ENCODE results near the gene C14orf93.
"Not testable (repeated sequence)": the region's sequence is repeated elsewhere in the genome, so short reads cannot be mapped to it uniquely, and the experiment has no call there.

The C14orf93 gene

DNA sequence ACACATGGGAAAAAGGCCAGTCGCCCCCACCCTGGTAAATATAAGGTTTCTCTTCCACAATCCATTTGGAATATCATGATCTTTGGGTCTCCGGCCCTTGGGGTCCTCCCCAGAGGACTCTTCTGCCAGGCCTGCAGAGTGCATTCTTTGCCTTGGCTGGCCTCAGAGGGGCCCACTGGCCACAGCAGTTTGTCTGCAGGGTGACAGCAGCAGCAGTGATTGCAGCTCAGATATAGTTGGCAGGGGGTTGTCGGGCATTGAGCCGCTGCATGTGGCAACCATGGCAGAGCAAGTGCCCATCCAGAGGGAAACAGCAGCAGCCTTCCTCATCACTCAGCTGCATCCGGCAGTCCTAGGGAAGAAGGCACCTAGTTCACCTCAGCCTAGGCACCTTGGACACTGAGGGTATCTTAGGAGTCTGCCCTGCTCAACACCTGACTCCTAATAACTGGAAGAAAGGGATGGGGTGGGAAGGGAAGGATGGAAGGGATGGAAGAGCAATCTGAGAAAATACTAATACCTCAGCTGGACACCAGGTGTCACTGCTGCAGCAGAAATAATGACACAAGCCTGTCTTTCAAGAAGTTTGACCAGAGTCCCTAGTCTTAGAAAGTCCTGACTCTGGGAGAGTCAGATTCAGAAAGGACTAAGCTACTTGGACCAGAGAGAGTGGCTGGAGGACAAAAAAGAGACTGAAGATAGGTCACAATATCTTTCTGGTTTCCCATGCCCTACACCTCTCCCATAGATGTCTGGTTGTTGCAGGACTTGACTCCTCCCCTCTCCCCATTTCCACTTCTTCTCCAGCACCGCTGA is 36.5 kb downstream of the C14orf93 start:
- peak in 1 of 2 experiments; percentile 40 for DNase-seq (ENCODE audit: low read depth in 2 of 2)

DNA sequence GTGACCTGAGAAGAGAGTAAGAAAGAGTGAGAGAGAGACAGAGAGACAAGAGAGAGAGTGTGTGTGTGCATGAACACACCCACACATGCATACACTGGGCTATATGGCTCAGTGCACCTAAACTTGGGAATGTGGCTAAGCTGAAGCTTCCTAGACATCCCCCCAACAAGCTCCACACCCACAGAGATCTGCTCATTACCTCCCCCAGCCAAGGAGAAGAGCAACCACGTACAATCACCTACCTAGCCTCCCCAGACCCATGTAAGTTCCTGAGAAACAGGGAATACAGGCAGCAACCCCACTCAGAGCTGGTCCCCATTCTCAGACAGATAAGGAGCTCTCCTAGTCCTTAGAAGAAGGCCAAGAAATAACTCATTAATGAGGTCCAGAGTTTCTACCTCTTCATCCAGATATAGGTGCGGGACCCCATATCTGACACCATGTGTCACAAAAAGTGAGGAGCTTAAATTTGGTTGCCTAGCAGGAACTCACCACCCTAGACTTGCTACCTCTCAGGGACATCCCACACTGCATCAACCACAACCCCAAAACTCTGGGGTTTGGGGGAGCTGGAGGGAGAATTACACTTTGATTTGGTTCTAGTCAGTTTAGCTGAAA is 37.5 kb downstream of the C14orf93 start:
- no peak for DNase-seq (ENCODE audit: low read depth in 2 of 2)

DNA sequence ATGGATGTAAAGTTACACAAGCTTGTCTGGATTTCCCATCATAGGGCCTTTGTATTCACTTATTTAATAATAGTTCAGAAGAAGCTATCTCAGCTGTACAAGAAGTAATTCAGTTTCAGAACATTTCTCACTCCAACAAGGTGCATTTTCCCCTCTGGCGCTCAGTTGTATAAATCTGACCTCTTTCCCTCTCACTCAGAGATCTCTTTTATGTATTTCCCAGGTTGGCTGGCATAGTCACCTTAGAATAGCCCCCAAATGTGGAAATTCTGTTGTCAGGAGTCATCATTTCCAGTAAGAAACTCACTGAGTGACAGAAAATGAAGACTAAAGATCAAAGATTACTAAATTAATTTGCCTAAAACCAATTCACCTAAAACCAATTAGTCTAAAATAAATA is 38.8 kb downstream of the C14orf93 start:
- no peak for DNase-seq (ENCODE audit: low read depth in 2 of 2)

DNA sequence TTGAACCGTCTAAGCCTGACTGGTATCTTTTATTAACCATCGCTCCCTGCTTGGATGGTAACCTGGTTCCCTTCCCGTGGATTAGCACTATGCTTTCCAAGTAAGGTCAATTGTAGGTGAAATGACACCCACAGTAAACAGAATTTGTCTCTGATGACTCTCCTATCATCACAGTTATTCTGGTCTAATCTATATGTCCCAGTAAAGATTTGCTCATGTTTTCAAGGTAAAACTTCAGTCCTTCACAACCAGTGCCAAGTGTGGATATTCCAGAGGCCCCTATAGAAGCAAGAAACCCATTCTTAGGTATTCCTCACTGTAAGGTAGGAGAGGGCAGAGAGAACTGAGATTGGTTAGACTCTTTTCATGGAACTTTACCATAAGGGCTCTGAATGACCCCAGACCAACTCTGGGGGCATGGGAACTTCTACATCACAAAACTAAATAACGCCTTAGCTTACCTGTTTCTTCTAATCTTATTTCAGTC is 43.1 kb downstream of the C14orf93 start:
- DNase-seq (ENCODE audit: low read depth in 2 of 2), result no peak

DNA sequence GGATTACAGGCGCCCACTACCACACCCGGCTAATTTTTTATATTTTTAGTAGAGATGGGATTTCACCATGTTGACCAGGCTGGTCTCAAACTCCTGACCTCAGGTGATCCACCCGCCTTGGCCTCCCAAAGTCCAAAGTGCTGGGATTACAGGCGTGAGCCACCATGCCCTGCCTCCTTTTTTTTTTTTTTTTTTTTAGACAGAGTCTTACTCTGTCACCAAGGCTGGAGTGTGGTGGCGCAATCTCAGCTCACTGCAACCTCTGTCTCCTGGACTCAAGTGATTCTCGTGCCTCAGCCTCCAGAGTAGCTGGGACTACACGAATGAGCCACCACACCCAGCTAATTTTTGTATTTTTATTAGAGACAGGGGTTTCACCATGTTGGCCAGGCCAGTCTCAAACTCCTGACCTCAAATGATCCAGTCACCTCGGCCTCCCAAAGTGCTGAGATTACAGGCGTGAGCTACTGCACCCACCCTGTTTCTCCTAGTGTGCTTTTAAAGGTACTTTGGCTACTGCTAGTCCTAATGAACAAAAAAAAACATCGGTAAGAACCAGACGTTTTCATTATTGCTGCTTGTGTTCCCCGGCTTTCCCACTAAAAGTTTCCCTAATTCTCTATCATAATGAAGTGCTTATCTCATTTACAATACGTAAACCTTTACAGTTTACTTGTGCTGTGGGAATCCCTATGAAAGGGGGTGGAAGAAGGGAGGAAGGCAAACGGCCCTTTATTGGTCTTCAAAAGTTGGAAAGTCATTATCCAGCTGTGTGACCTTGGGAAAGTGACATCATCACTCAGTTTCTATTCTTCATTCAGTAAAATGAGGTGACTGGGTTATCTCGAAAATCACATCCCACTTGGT is 43.8 kb downstream of the C14orf93 start:
- not testable (repeated sequence) for DNase-seq (ENCODE audit: low read depth in 2 of 2)

DNA sequence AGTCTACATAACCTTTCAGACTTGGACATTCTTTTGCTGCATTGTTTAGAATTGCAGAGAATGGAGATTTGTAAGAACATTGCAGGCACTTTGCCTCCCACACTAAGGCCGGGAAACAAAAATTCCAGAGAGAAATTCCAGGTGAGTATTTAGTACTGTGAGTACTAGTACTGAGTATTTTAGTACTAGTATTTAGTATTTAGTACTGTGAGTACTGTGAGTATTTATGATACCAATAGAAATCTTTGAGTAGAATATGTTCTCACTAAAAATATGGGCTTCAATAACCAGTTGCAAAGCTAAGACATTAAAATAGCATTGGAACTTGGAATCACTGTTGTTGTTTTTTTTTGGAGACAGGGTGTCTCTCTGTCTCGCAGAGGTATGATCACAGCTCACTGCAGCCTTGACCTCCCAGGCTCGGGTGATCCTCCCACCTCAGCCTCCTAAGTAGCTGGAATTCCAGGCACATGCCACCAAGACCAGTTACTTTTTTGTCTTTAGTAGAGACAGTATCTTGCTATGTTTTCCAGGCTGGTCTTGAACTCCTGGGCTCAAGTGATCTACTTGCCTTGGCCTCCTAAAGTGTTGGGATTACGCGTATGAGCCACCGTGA is 47.8 kb downstream of the C14orf93 start:
- no peak for DNase-seq (ENCODE audit: low read depth in 2 of 2)

DNA sequence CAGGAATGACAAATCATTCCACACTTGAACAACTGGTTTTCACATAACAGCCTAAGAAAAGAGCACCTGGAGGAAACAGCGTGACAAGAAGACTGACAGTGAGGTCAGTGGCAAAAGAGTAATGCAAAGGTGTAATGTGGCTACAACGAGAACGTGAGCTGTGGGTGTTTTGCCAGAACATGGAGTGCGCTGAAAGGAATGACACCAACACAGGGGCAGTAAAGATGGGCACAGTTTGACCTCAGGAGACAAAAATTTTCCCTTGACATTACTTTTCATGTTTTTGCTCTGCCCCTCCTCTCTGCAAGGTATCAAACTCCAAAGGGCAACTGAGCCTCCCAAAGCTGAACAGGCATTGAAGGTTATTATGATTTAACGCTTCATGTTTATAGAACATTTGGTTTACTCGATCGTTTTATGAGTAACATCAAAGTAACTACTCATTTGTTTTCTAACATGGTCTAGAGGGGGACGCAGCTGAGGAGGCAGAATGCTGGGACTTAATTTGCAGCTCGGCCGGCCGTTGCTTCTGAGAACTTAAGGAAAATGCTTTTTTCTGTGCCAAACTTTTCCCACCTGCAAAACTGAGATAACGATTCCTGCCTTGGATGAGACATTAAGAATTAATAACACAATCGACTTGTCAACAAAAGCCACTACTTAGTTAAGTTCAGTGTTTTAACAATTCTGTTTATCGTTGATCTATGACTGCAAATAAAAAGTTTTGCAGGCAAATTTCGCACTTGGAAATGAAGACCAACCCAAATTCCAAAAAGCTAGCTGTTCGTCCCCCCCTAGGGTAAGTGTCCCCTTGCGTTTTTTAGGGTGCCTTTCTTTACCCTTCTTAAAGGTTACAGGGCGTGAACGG is 54.0 kb downstream of the C14orf93 start:
- DNase-seq (ENCODE audit: low read depth in 2 of 2), result no peak

DNA sequence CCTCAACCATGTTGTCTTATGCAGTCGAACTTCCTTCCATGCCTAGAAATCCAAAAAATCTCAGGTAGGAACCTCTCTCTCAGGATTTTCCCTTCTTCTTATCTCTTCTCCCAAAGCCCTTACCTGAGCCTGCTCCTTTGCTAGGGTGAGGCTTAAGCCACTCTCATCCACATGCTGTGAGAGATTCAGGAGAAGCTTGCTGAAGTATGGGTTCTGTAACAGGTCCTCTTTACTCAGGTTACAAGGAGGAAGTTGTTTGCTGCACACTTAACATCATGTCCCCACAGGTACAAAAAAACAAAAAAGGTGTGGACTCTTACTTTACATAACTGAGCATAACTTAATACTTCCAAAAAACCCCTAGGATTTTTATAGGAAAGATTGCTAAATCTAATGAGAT is 57.5 kb downstream of the C14orf93 start:
- no peak for DNase-seq (ENCODE audit: low read depth in 2 of 2)

DNA sequence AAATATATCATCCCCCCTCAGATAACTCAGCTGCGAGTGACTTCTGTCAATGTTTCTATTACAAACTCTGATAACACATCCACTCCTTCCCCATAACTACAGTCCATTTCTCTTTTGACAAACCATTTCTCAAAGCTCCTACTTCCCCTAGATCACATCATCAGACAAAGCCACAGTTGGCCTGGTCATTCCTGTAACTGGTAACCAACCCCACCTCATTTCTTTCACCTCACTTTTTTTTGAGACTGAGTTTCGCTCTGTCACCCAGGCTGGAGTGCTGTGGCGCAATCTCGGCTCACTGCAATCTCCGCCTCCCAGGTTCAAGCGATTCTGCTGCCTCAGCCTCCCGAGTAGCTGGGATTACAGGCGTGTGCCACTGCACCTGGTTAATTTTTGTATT is 58.1 kb downstream of the C14orf93 start:
- DNase-seq (ENCODE audit: low read depth in 2 of 2), result not testable (repeated sequence)

DNA sequence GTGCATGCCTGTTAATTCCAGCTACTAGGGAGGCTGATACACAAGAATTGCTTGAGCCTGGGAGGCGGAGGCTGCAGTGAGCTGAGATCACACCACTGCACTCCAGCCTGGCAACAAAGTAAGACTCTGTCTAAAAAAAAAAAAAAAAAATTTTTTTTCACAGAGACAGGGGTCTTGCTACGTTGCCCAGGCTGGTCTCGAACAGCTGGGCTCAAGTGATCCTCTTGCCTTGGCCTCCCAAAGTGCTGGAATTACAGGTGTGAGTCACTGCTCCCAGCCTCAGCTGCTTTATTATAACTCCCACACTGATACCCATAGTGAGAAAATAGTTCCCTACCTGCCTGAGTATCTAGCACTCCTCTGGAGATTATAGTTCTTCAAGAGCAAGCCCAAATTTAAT is 64.3 kb downstream of the C14orf93 start:
- no peak for DNase-seq (ENCODE audit: low read depth in 2 of 2)

DNA sequence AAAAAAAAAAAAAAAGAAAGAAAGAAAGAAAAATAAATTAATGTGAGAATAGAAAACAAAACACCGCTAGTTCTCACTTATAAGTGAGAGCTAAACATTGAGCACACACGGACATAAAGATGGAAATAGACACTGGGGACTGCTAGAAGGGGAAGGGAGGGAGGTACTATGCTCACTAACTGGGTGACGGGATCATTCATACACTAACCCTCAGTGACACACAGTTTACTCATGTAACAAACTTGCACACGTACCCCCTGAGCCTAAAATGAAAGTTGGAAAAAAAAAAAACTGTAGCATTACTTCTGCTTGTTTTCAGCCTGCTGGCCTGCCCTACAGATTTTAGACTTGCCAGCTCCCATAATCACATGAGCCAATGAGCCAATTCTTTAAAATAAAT is 70.3 kb downstream of the C14orf93 start:
- DNase-seq (ENCODE audit: low read depth in 2 of 2), result peak in 1 of 2 experiments; percentile 10

All from fibroblast of skin of left quadriceps (primary cell).